Sigmoid colon (tissue), 4 donors: ENCODE results near the gene P2RY8.

Source experiments
- CTCF ChIP-seq, 4 experiments: fragments of 450-650 bp in 3 of 4; fragments of 200-600 bp in 1 of 4; IDR thresholded peaks; one replicate each; pipeline ENCODE4 v1.5.1; 2016 to 2019; ENCODE audit warnings: antibody characterized with exemption in 4 of 4, mild to moderate bottlenecking in 3 of 4, moderate library complexity in 2 of 4
- EP300 ChIP-seq, 4 donors: sonication (generic); formaldehyde crosslinking; IDR thresholded peaks; one replicate each; pipeline ENCODE4 v1.6.1; 2017; ENCODE audit warnings: antibody characterized with exemption in 4 of 4
- POLR2A ChIP-seq, 2 donors: fragments of 450-650 bp; IDR thresholded peaks; one replicate each; pipeline ENCODE4 v1.6.1; 2016; ENCODE audit warnings: antibody characterized with exemption in 2 of 2, mild to moderate bottlenecking in 2 of 2, moderate library complexity in 2 of 2
- POLR2AphosphoS5 ChIP-seq, 4 donors: sonication (generic); formaldehyde crosslinking; IDR thresholded peaks; one replicate each; pipeline ENCODE4 v1.6.1; 2017; ENCODE audit warnings: antibody characterized with exemption in 4 of 4

GRCh38 chrX:1477801-1478458 lies 59.1 kb downstream of the P2RY8 start:
- no peak for TF ChIP-seq CTCF (IDR thresholded peaks at IDR 0.05)
- TF ChIP-seq POLR2A (IDR thresholded peaks at IDR 0.05), result no peak
- TF ChIP-seq POLR2AphosphoS5 (IDR thresholded peaks at IDR 0.05), result no peak
- no peak for TF ChIP-seq EP300 (IDR thresholded peaks at IDR 0.05)
